ENCODE measurements around the gene OR52L1.

DNA sequence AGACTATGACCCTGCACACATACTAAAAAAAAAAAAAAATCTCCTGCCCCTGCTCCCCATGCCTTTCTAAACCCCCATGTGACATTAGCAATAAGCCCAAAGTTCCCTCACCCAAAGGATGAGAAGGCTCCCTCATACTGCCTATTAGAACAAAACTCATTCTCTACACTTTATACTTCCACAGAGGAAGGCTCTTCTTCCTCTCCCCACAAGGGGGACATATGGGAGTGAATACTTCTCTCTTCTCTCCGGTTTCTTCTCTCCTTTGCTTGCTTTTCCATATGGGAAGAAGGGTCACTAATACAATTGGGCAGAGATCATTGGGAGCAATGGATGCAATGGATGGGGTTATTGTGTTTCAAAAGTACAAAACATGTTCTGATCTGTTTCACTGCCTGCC, 3.3 kb downstream of the OR52L1 start:
- TF ChIP-seq, protein P1, sequence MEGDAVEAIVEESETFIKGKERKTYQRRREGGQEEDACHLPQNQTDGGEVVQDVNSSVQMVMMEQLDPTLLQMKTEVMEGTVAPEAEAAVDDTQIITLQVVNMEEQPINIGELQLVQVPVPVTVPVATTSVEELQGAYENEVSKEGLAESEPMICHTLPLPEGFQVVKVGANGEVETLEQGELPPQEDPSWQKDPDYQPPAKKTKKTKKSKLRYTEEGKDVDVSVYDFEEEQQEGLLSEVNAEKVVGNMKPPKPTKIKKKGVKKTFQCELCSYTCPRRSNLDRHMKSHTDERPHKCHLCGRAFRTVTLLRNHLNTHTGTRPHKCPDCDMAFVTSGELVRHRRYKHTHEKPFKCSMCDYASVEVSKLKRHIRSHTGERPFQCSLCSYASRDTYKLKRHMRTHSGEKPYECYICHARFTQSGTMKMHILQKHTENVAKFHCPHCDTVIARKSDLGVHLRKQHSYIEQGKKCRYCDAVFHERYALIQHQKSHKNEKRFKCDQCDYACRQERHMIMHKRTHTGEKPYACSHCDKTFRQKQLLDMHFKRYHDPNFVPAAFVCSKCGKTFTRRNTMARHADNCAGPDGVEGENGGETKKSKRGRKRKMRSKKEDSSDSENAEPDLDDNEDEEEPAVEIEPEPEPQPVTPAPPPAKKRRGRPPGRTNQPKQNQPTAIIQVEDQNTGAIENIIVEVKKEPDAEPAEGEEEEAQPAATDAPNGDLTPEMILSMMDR (IDR thresholded peaks at IDR 0.05; ENCODE audit: low read depth, low read length) = no peak
- TF ChIP-seq EZH2phosphoT487 (IDR thresholded peaks at IDR 0.05; ENCODE audit: low read depth) = no peak
